ENCODE measurements around the gene C7orf57.

GRCh38 chr7:48077423-48077822 lies 42.1 kb downstream of the C7orf57 start:
- TF ChIP-seq, protein P1, sequence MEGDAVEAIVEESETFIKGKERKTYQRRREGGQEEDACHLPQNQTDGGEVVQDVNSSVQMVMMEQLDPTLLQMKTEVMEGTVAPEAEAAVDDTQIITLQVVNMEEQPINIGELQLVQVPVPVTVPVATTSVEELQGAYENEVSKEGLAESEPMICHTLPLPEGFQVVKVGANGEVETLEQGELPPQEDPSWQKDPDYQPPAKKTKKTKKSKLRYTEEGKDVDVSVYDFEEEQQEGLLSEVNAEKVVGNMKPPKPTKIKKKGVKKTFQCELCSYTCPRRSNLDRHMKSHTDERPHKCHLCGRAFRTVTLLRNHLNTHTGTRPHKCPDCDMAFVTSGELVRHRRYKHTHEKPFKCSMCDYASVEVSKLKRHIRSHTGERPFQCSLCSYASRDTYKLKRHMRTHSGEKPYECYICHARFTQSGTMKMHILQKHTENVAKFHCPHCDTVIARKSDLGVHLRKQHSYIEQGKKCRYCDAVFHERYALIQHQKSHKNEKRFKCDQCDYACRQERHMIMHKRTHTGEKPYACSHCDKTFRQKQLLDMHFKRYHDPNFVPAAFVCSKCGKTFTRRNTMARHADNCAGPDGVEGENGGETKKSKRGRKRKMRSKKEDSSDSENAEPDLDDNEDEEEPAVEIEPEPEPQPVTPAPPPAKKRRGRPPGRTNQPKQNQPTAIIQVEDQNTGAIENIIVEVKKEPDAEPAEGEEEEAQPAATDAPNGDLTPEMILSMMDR (IDR thresholded peaks at IDR 0.05): no peak
- TF ChIP-seq POLR2AphosphoS5 (IDR thresholded peaks at IDR 0.05): no peak
